A549 (cell line): ENCODE measurements around the gene KLHL11. TPM values are rescaled to one million over a fixed set of nuclear protein-coding genes. Genes with fewer than 3 reads are reported as not detected.
A peak's percentile ranks its signal among the peaks of the same experiment; 100 is the strongest.

Experiments
- ATAC-seq, 2 experiments: fragments of 200-7000 bp in 1 of 2; fragments of >200 bp in 1 of 2; cut with Nextera tagmentation in 1 of 2; cut with Tn5 transposase in 1 of 2; 3 replicates each; pipeline versions ENCODE4 v1.8.0 to v1.9.1; 2018 to 2020; ENCODE audit warnings: mild to moderate bottlenecking in 1 of 2, moderate library complexity in 1 of 2
- CTCF ChIA-PET: fragments of 300-600 bp; sonication (Branson Sonifier 250); formaldehyde crosslinking; extraction: SDS; loops from one replicate; lab custom pipeline; 2021; ENCODE audit warnings: antibody characterized with exemption, inconsistent platforms; lab: Yijun Ruan, JAX
- POLR2A ChIA-PET: fragments of 350-600 bp; formaldehyde crosslinking; extraction: SDS; loops from one replicate; lab custom pipeline; 2021; ENCODE audit warnings: antibody characterized with exemption, inconsistent platforms; lab: Yijun Ruan, JAX
- DNase-seq, 2 experiments: peaks; one replicate each; pipeline versions ENCODE4 v3.0.0 to v3.0.0-alpha.2; 2011 to 2016; ENCODE audit warnings: low read depth in 1 of 2, low spot score in 1 of 2
- FAIRE-seq: peaks from 2 replicates; lab custom pipeline; 2011; peaks lifted over from hg19 to GRCh38; lab: Jason Lieb, UNC
- H3K27ac ChIP-seq, 2 experiments: fragments of >200 bp; sonication (Bioruptor Twin); formaldehyde crosslinking; 3 replicates each; pipeline ENCODE4 v1.5.1; 2016 to 2017
- H3K4me1 ChIP-seq: fragments of >200 bp; sonication (Bioruptor Twin); formaldehyde crosslinking; 3 replicates; pipeline ENCODE4 v1.6.1; 2016
- H3K4me2 ChIP-seq: fragments of >200 bp; sonication (Bioruptor Twin); formaldehyde crosslinking; 3 replicates; pipeline ENCODE4 v1.6.1; 2016
- H3K4me3 ChIP-seq: fragments of >200 bp; sonication (Bioruptor Twin); formaldehyde crosslinking; 3 replicates; pipeline ENCODE4 v1.5.1; 2016
- H3K9me3 ChIP-seq: fragments of >200 bp; sonication (Bioruptor Twin); formaldehyde crosslinking; 3 replicates; pipeline ENCODE4 v1.6.1; 2016
- CBX2 ChIP-seq: fragments of 200-600 bp; sonication (generic); IDR thresholded peaks from 2 replicates; pipeline ENCODE4 v1.6.1; 2016; ENCODE audit warnings: low read depth, mild to moderate bottlenecking, borderline replicate concordance
- CEBPB ChIP-seq, 2 experiments: fragments of >200 bp in 1 of 2; sonication (Bioruptor Twin) in 1 of 2; formaldehyde crosslinking in 1 of 2; IDR thresholded peaks; 2 replicates each; pipeline ENCODE4 v1.6.1; 2012 to 2016
- CHD2 ChIP-seq: fragments of 150-350 bp; IDR thresholded peaks from 2 replicates; pipeline ENCODE4 v1.6.1; 2014; ENCODE audit warnings: low read length; ENCODE audit not compliant: partially characterized antibody
- EHF ChIP-seq: fragments of 250-450 bp; sonication (Bioruptor Pico); IDR thresholded peaks from 2 replicates; pipeline ENCODE4 v1.5.0; 2020; ENCODE audit warnings: mild to moderate bottlenecking
- EHMT2 ChIP-seq: fragments of 200-600 bp; sonication (generic); IDR thresholded peaks from 2 replicates; pipeline ENCODE4 v1.6.1; 2016; ENCODE audit warnings: antibody characterized with exemption, low read depth, mild to moderate bottlenecking, moderate library complexity
- HES2 ChIP-seq: fragments of >200 bp; sonication (Bioruptor Twin); formaldehyde crosslinking; IDR thresholded peaks from 2 replicates; pipeline ENCODE4 v1.6.1; 2016
- HEYL ChIP-seq: fragments of 250-450 bp; sonication (Bioruptor Pico); IDR thresholded peaks from 2 replicates; pipeline ENCODE4 v1.8.0; 2021; ENCODE audit warnings: mild to moderate bottlenecking, moderate library complexity
- JUNB ChIP-seq: fragments of >200 bp; sonication (Bioruptor Twin); formaldehyde crosslinking; IDR thresholded peaks from 2 replicates; pipeline ENCODE4 v1.6.1; 2016
- PBX3 ChIP-seq: IDR thresholded peaks from 2 replicates; pipeline ENCODE4 v1.6.1; 2012
- PHF8 ChIP-seq: fragments of 200-600 bp; sonication (generic); IDR thresholded peaks from 2 replicates; pipeline ENCODE4 v1.6.1; 2016; ENCODE audit warnings: low read depth, mild to moderate bottlenecking, antibody characterized with exemption, moderate library complexity, borderline replicate concordance
- POLR2A ChIP-seq: IDR thresholded peaks from 2 replicates; pipeline ENCODE4 v1.6.1; 2012; ENCODE audit warnings: mild to moderate bottlenecking, low read length
- REST ChIP-seq: fragments of 200-600 bp; sonication (generic); IDR thresholded peaks from 2 replicates; pipeline ENCODE4 v1.6.1; 2016; ENCODE audit warnings: antibody characterized with exemption, mild to moderate bottlenecking, moderate library complexity
- RNF2 ChIP-seq: fragments of 200-600 bp; sonication (generic); IDR thresholded peaks from 2 replicates; pipeline ENCODE4 v1.6.1; 2016; ENCODE audit warnings: low read depth, mild to moderate bottlenecking, antibody characterized with exemption, moderate library complexity, borderline replicate concordance
- SMC3 ChIP-seq: fragments of >200 bp; sonication (Bioruptor Twin); formaldehyde crosslinking; IDR thresholded peaks from 3 replicates; pipeline ENCODE4 v1.6.1; 2018; ENCODE audit warnings: inconsistent platforms
- SREBF2 ChIP-seq: fragments of 450-650 bp; IDR thresholded peaks from 2 replicates; pipeline ENCODE4 v1.6.1; 2014; ENCODE audit warnings: mild to moderate bottlenecking, moderate library complexity
- ZC3H11A ChIP-seq: fragments of 450-650 bp; IDR thresholded peaks from 2 replicates; pipeline ENCODE4 v1.6.1; 2014; ENCODE audit warnings: antibody characterized with exemption, mild to moderate bottlenecking
- ZFP36 ChIP-seq: fragments of 450-650 bp; IDR thresholded peaks from 2 replicates; pipeline ENCODE4 v1.6.1; 2014; ENCODE audit warnings: borderline replicate concordance; ENCODE audit not compliant: partially characterized antibody
- ZSCAN20 ChIP-seq: fragments of 250-450 bp; sonication (Bioruptor Pico); IDR thresholded peaks from 2 replicates; pipeline ENCODE4 v1.8.0; 2022; ENCODE audit warnings: mild to moderate bottlenecking, moderate library complexity
- WGBS: methylation state at CpG from one replicate; pipeline ENCODE4 v1.1.6; 2017; ENCODE audit errors: missing lambda C conversion rate; 5-methylcytosine and 5-hydroxymethylcytosine counted together
- polyA plus RNA-seq, 4 experiments: library from polyadenylated mRNA; depleted of rRNA in 3 of 4; stranded (reverse); fragments of >200 nt; fragmentation: RNase III in 1 of 4; extraction: RNeasy Plus Mini Kit Qiagen cat#74134 plus additional on column Dnase treatment in 1 of 4; gene quantifications; 2 replicates in 3 of 4; 3 replicates in 1 of 4; pipeline ENCODE4 v1.2.3, GENCODE V29; 2011 to 2017
- TF ChIP-seq, protein P1 (sequence below): IDR thresholded peaks from 2 replicates; pipeline ENCODE4 v1.6.1; 2012
- TF ChIP-seq, protein P2 (sequence below): fragments of 250-450 bp; sonication (Bioruptor Pico); IDR thresholded peaks from 2 replicates; pipeline ENCODE4 v1.5.0; 2020; ENCODE audit warnings: low read depth, mild to moderate bottlenecking, moderate library complexity
- TF ChIP-seq, protein P3 (sequence below): fragments of 150-350 bp; IDR thresholded peaks from 2 replicates; pipeline ENCODE4 v1.6.1; 2014; ENCODE audit warnings: low read depth, mild to moderate bottlenecking, low read length

Gene KLHL11
- polyA plus RNA-seq, 2 of the 4 experiments (the other 2 are of a cell fraction) = 3.8 to 12.7 TPM

GRCh38 chr17:41915020-41915419 lies 49.8 kb upstream of the KLHL11 start:
- no peak for ATAC-seq
- no peak for DNase-seq
- peak overlapping the region; percentile 91 for H3K4me2 ChIP-seq
- H3K4me1 ChIP-seq = peaks cover 80% of the 10 kb centered on the region
- CTCF ChIA-PET = interaction anchor here (1.0 to 11.5 kb wide), 11 partner anchors 11 to 113 kb away, joined by 3 to 111 read pairs (median 4); partner anchors contain the start of gene ODAD4
- POLR2A ChIA-PET = interaction anchor here (0.5 kb wide), 1 partner anchor 64 kb away, joined by 4 read pairs; no protein-coding TSS in a partner anchor
- no peak for FAIRE-seq
- H3K4me3 ChIP-seq = peak overlapping the region; percentile 94
- TF ChIP-seq CHD2 (no peak), CBX2 (no peak), HES2 (no peak), PBX3 (no peak), PHF8 (no peak), SREBF2 (no peak), POLR2A (no peak), REST (no peak), ZSCAN20 (CRISPR knock-in tag) (no peak), ZC3H11A (no peak), ZFP36 (no peak), EHF (CRISPR knock-in tag) (no peak), EHMT2 (no peak)
- TF ChIP-seq, protein P1, sequence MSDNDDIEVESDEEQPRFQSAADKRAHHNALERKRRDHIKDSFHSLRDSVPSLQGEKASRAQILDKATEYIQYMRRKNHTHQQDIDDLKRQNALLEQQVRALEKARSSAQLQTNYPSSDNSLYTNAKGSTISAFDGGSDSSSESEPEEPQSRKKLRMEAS = no peak
- TF ChIP-seq, protein P2, sequence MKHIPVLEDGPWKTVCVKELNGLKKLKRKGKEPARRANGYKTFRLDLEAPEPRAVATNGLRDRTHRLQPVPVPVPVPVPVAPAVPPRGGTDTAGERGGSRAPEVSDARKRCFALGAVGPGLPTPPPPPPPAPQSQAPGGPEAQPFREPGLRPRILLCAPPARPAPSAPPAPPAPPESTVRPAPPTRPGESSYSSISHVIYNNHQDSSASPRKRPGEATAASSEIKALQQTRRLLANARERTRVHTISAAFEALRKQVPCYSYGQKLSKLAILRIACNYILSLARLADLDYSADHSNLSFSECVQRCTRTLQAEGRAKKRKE = no peak
- TF ChIP-seq, protein P3, sequence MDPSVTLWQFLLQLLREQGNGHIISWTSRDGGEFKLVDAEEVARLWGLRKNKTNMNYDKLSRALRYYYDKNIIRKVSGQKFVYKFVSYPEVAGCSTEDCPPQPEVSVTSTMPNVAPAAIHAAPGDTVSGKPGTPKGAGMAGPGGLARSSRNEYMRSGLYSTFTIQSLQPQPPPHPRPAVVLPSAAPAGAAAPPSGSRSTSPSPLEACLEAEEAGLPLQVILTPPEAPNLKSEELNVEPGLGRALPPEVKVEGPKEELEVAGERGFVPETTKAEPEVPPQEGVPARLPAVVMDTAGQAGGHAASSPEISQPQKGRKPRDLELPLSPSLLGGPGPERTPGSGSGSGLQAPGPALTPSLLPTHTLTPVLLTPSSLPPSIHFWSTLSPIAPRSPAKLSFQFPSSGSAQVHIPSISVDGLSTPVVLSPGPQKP = no peak
- H3K9me3 ChIP-seq = no peaks in the 10 kb centered on the region
- 31% methylated on average over 5 of the region's 5 CpGs for WGBS
- peak overlapping the region; percentile 93 to 96 for H3K27ac ChIP-seq

DNA sequence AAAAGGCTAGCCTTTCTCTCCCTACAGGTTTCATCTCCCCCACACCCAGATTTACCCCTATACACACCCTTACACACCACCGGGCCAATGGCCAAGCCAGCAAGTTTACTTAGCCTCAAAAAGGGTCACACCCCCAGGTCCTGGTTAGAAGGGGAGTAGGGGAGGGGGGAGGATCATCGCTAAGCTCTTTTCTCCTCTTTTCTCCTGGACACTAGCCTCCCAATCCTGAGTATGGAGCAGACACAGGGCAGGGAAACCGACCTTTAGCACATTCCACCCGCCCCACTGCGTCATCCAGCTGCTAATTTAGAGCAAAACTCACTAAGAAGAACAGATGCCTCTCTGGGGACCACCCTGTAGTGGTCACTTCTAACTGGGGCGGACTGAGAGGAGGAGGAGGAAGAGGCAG lies 49.1 kb upstream of the KLHL11 start:
- peak in 1 of 2 experiments; percentile 73 for DNase-seq
- Histone ChIP-seq H3K4me2 (peak overlapping the region; percentile 91), H3K9me3 (no peaks in the 10 kb centered on the region), H3K4me1 (peaks cover 81% of the 10 kb centered on the region), H3K4me3 (peak overlapping the region; percentile 94), H3K27ac (peak overlapping the region; percentile 93 to 96)
- CTCF ChIA-PET = interaction anchor here (0.8 to 11.5 kb wide), 12 partner anchors 8 to 113 kb away, joined by 3 to 111 read pairs (median 4); partner anchors contain the start of genes ODAD4 and P3H4
- no peak for ATAC-seq
- WGBS = 26% methylated on average over 6 of the region's 6 CpGs
- POLR2A ChIA-PET = interaction anchor here (0.9 kb wide), 1 partner anchor 226 kb away, joined by 3 read pairs; no protein-coding TSS in a partner anchor
- TF ChIP-seq JUNB = no peak
- no peak for TF ChIP-seq CEBPB (IDR thresholded peaks at IDR 0.05)
- no peak for TF ChIP-seq SMC3
- no peak for TF ChIP-seq RNF2
- no peak for TF ChIP-seq HEYL (CRISPR knock-in tag)
- TF ChIP-seq, protein P3 = no peak
- TF ChIP-seq SREBF2 = no peak
- no peak for FAIRE-seq
